HG03575 (cell line): ENCODE measurements around the gene DPPA5.
"Not testable (repeated sequence)": the region's sequence is repeated elsewhere in the genome, so short reads cannot be mapped to it uniquely, and the experiment has no call there.

ENCODE experiments used
- ATAC-seq: cut with Tn5 transposase; IDR thresholded peaks from one replicate; pipeline ENCODE4 v1.9.1; 2021; ENCODE audit not compliant: unreplicated experiment, insufficient number of reproducible peaks, low FRiP score; ENCODE audit errors: extremely low read depth

The DPPA5 gene

GRCh38 chr6:73353636-73354593, at the start of gene DPPA5:
TSS of gene DPPA5 (minus strand) at chr6:73354276. CDS start at chr6:73354225, 51 bp downstream.
- ATAC-seq, result no peak

GRCh38 chr6:73400656-73401055, 46.6 kb upstream of the DPPA5 start:
- ATAC-seq, result no peak

DNA sequence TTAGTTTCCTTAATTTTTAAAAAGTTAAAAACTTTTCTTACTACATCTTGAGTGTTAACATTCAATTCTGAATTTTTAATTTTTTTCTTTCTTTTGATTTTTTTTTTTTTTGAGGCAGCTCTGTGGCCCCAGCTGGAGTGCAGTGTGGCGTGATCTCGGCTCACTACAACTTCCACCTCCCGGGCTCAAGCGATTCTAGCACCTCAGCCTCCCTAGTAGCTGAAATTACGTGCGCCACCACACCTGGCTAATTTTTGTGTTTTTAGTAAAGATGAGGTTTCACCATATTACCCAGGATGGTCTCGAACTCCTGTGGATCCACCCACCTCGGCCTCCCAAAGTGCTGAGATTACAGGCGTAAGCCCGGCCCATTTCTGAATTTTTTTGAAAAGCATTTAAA, 41.8 kb upstream of the DPPA5 start:
- no peak for ATAC-seq

DNA sequence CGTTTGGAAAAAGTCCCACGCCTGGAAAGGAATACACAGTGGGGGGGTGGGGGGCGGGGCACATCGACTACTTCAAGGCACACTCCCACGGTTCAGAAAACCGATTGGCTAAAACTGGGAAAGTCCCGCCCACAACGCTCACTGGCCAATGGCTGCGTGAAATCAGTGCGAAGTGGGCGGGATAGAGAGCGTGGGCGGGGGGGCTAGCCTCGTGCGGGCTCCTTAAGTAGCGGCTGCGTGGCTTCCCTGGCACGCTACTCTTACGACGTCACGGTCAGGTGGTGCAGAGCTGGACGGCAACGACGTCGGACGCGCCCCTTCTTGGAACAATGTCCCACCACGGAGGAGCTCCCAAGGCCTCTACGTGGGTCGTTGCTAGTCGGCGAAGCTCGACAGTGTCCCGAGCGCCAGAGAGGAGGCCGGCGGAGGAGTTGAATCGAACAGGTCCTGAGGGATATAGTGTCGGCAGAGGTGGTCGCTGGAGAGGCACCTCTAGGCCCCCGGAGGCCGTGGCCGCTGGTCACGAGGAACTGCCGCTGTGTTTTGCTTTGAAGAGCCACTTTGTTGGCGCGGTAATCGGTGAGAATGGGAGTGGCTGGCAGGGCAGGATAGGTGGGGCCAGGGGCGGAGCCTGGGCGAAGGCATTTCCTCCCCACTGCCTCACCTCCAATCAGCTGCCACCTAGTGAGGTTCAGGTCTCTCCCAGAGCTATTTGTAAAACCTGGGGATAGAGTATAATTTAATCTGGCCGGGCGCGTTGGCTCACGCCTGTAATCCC, 40.7 kb upstream of the DPPA5 start, which contains the start of gene DDX43:
Gene DDX43 (plus strand): TSS at position 252 of the 778 bp plus-strand sequence. CDS start 78 bp downstream, at position 330.
- no peak for ATAC-seq

DNA sequence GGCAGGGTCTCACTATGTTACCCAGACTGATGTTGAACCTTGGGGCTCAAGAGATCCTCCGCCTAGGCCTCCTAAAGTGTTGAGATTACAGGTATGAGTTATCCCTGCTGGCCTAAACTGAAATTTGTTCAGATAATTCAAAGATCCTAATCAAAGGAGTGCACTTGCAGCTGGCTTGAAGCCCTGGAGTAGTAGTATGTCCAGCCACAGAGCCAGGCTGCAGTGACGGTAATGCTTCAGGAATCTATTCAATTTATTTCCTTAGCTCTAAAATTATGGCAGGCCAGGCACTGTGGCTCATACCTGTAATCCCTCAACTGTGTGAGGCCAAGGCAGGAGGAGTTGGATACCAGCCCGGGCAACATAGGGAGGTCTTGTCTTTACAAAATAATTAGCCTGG, 39.2 kb upstream of the DPPA5 start:
- no peak for ATAC-seq

- not testable (repeated sequence) for ATAC-seq
These were observed 38.1 kb upstream of the DPPA5 start for GRCh38 chr6:73392188-73392587.

- ATAC-seq, result no peak
These were observed 37.6 kb upstream of the DPPA5 start for GRCh38 chr6:73391675-73392074.

GRCh38 chr6:73389854-73390253, 35.8 kb upstream of the DPPA5 start:
- ATAC-seq, result no peak

DNA sequence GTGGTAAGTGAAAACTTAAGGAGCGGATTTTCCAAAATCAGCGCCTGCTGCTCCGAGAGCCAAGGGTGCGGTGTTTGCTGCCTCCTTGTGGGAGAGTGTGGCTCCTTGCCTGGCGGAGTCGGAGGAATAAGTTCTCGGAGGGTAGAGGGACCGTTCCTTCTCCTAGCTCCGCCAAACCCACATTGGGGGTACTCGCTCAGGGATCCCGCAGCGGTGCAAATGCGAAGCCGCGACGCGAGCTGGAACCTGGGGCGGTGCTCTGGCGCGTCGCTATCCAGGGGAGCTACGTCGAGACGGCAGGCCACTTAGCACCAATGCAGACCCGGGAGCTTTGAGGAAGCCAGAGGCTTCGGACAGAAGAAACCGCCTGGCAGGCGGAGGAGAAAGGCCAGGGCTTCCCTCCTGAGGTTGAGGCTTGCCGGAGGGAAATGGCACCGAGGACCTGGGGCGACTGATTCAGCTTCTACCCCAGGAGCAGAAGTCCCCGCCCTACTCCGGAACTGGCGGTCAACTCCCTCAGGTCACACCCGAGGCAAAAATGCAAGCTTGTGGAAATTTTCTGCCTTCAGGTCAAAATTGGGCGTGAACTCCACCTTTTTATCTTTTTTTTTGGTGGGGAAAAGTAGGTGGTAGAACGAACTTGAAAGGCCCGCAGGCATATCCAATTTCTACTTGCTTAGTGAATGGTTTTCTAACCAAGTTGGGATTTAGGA, 34.9 kb upstream of the DPPA5 start:
- no peak for ATAC-seq

- ATAC-seq, result no peak
These were observed 34.3 kb upstream of the DPPA5 start for GRCh38 chr6:73388433-73388799.

- no peak for ATAC-seq
These were observed 28.5 kb upstream of the DPPA5 start for GRCh38 chr6:73382462-73383113.

GRCh38 chr6:73381531-73381930, 27.5 kb upstream of the DPPA5 start:
- ATAC-seq, result not testable (repeated sequence)

GRCh38 chr6:73377225-73377624, 23.1 kb upstream of the DPPA5 start:
- ATAC-seq, result no peak

DNA sequence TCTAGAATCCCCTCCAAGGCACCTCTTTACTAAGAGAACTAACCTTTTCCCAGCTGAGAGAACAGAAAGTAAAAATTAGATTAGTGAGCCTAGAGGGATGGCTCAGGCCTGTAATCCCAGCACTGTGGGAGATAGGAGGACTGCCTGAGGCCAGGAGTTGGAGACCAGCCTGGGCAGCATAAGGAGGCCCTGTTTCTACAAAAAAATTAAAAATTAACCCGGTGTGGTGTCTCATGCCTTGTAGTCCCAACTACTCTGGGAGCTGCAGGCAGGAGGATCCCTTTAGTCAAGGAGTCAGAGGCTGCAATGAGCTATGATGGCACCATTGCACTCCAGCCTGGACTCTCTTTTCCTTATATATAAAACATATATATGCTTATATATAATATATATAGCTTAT, 21.1 kb upstream of the DPPA5 start:
- no peak for ATAC-seq

- no peak for ATAC-seq
These were observed 18.4 kb upstream of the DPPA5 start for GRCh38 chr6:73372516-73372915.

GRCh38 chr6:73371984-73372383, 17.9 kb upstream of the DPPA5 start:
- ATAC-seq, result no peak

DNA sequence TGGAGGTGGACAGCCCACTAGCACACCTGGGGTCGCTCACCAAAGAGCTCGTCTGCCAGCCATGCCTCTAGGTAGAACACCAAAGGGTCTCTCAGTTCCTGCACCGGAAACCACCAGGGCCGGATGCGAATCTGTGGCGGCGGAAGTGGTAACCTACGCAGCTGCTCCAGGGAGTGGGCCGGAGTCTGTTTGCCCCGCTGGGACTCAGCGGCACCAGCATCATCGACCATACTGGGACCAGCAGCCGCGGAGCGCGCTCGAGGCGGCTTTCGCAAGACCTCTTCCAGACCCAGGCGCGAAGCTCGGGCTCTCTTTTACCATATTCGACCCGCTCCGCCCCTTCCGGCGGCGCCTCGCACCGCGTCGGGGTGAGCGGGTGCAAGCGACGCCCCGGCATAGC, 15.5 kb upstream of the DPPA5 start, which contains the start of gene OOEP:
Gene OOEP (minus strand): TSS at position 335 of the 400 bp plus-strand sequence. CDS start 105 bp downstream, at position 230.
- no peak for ATAC-seq

DNA sequence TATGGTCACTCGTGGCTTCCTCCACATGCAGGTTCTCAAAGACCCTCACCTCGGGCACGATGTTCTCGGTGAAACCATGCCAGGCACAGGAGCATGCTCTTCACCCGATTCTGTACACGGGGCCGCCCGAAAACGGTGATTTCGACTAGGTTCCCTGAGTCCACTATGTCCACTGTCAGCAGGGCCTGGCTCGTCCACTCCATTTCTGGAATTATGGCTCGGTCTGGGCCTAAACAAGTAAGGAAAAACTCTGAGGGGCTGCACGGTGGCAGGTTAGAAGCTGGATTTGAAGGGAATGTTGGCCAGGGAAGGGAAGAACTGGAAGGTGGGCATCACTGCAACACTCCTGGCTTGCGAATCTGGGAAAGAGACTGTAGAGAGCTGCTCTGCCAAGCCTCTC, 15.1 kb upstream of the DPPA5 start:
- no peak for ATAC-seq

DNA sequence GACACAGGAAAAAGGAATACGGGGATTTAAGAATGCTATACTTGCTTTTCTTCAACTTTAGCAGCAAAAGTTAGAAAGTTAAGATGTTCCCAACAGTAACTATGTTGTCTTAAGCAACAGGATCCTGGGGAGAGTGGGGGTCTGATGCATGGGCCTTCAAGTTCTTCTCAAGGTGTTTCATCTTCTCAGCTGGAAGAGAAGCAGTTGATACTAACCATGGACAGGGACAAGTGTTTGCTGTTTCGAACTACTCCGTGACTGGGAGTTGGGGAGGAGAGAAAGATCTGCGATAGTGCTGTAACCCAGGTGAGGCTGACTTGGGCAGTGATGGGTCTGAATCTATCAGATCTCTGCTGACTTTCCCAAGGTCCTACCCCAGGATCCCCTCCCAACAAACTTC, 14.6 kb upstream of the DPPA5 start:
- ATAC-seq, result no peak
